K562 (cell line): Measurements from ENCODE around the gene PTPRO. TPM values are rescaled to one million over a fixed set of nuclear protein-coding genes. Genes with fewer than 3 reads are reported as not detected.

Experiments used
- ATAC-seq: fragments of 200-7000 bp; cut with Tn5 transposase; 3 replicates; pipeline ENCODE4 v1.9.1; 2020; ENCODE audit warnings: moderate library complexity
- BruUV-seq: library from RNA; stranded (reverse); fragments of 400-500 nt; replicated peaks from 2 replicates; lab custom pipeline; 2021; lab: Mats Ljungman, UMichigan
- CTCF ChIA-PET: fragments of 300-600 bp; formaldehyde crosslinking; extraction: SDS; loops from one replicate; lab custom pipeline; 2021; ENCODE audit warnings: low intra/inter-chr PET ratio; lab: Yijun Ruan, JAX
- POLR2A ChIA-PET: fragments of 300-600, 350-650 bp; sonication (Branson Sonifier 250); formaldehyde crosslinking; extraction: SDS; loops from one replicate; lab custom pipeline; 2021; ENCODE audit warnings: antibody characterized with exemption, inconsistent platforms; lab: Yijun Ruan, JAX
- DNase-seq, 4 experiments: peaks; one replicate each; pipeline versions ENCODE4 v3.0.0 to v3.0.0-alpha.2; 2011 to 2018; ENCODE audit warnings: low spot score in 3 of 4, mixed read lengths in 3 of 4; ENCODE audit errors: extremely low read depth in 1 of 4
- FAIRE-seq: peaks from 2 replicates; lab custom pipeline; 2011; peaks lifted over from hg19 to GRCh38; lab: Jason Lieb, UNC
- H2AFZ ChIP-seq: 2 replicates; pipeline ENCODE4 v1.6.0; 2011; ENCODE audit warnings: low read depth, low read length, control low read depth, inconsistent platforms
- H3K27ac ChIP-seq: fragments of 200-600 bp; 3 replicates; pipeline ENCODE4 v1.8.0; 2011; ENCODE audit warnings: low read depth, mild to moderate bottlenecking, control low read depth, inconsistent platforms, low read length, moderate library complexity, mixed read lengths; ENCODE audit errors: extremely low read depth
- H3K27me3 ChIP-seq, 2 experiments: fragments of 300-600 bp in 1 of 2; 2 replicates in 1 of 2; 3 replicates in 1 of 2; pipeline versions ENCODE4 v1.6.0 to v1.8.0; 2011; ENCODE audit warnings: inconsistent platforms in 2 of 2, low read length in 2 of 2, mild to moderate bottlenecking in 1 of 2, mixed read lengths in 1 of 2, moderate library complexity in 1 of 2; ENCODE audit not compliant: control insufficient read depth in 2 of 2, insufficient read depth in 2 of 2
- H3K36me3 ChIP-seq: fragments of 300-600 bp; 3 replicates; pipeline ENCODE4 v1.8.0; 2011; ENCODE audit warnings: mild to moderate bottlenecking, low read length, inconsistent platforms; ENCODE audit not compliant: control insufficient read depth, insufficient read depth
- H3K4me1 ChIP-seq, 2 experiments: fragments of 200-600 bp in 1 of 2; replicated peaks in 1 of 2; 2 replicates in 1 of 2; 3 replicates in 1 of 2; pipeline versions ENCODE4 v1.5.1 to v1.8.0; 2011; ENCODE audit warnings: inconsistent platforms in 2 of 2, low read length in 2 of 2, mild to moderate bottlenecking in 1 of 2, mixed read lengths in 1 of 2, moderate library complexity in 1 of 2; ENCODE audit not compliant: control insufficient read depth in 2 of 2, insufficient read depth in 2 of 2
- H3K4me2 ChIP-seq: 2 replicates; pipeline ENCODE4 v1.6.1; 2011; ENCODE audit warnings: low read length, control low read depth, inconsistent platforms, mixed read lengths; ENCODE audit not compliant: insufficient read depth
- H3K4me3 ChIP-seq: fragments of 200-600 bp; sonication (generic), shearing (Covaris generic); 2 replicates; pipeline ENCODE4 v1.5.1; 2016; ENCODE audit warnings: control low read depth, inconsistent platforms
- H3K79me2 ChIP-seq: fragments of 200-600 bp; 3 replicates; pipeline ENCODE4 v1.8.0; 2011; ENCODE audit warnings: low read length, inconsistent platforms; ENCODE audit not compliant: control insufficient read depth, insufficient read depth
- H3K9ac ChIP-seq, 2 experiments: 2 replicates each; pipeline versions ENCODE4 v1.6.0 to v1.6.1; 2011; ENCODE audit warnings: low read depth in 2 of 2, low read length in 2 of 2, control low read depth in 1 of 2, inconsistent platforms in 1 of 2, mild to moderate bottlenecking in 1 of 2, mixed read lengths in 1 of 2; ENCODE audit not compliant: insufficient read depth in 1 of 2
- H3K9me1 ChIP-seq: one replicate; pipeline ENCODE4 v1.6.0; 2011; ENCODE audit warnings: inconsistent platforms, mild to moderate bottlenecking, low read length, moderate library complexity; ENCODE audit not compliant: control insufficient read depth, insufficient read depth
- H3K9me3 ChIP-seq: replicated peaks from 2 replicates; pipeline ENCODE4 v1.5.1; 2011; ENCODE audit warnings: low read depth, low read length, inconsistent platforms; ENCODE audit not compliant: control insufficient read depth, insufficient read depth
- H4K20me1 ChIP-seq: replicated peaks from 2 replicates; pipeline ENCODE4 v1.6.1; 2011; ENCODE audit warnings: low read length, inconsistent platforms, mixed read lengths; ENCODE audit not compliant: control insufficient read depth, insufficient read depth
- CTBP1 ChIP-seq: fragments of 450-650 bp; IDR thresholded peaks from 2 replicates; pipeline ENCODE4 v1.6.1; 2016; ENCODE audit warnings: borderline replicate concordance
- NCOA6 ChIP-seq: fragments of 450-650 bp; IDR thresholded peaks from 2 replicates; pipeline ENCODE4 v1.6.1; 2017; ENCODE audit warnings: mild to moderate bottlenecking
- POLR2B ChIP-seq: fragments of 450-650 bp; IDR thresholded peaks from 2 replicates; pipeline ENCODE4 v1.6.1; 2018; ENCODE audit warnings: low read depth; ENCODE audit not compliant: partially characterized antibody
- RBFOX2 ChIP-seq: fragments of 200-400 bp; formaldehyde crosslinking; IDR thresholded peaks from 2 replicates; pipeline ENCODE4 v1.6.1; 2017; ENCODE audit warnings: low read depth, mild to moderate bottlenecking, low read length, moderate library complexity
- RBM17 ChIP-seq: fragments of 200-400 bp; formaldehyde crosslinking; IDR thresholded peaks from 2 replicates; pipeline ENCODE4 v1.6.1; 2017; ENCODE audit warnings: low read depth, mild to moderate bottlenecking, low read length, borderline replicate concordance
- RCOR1 ChIP-seq, 2 experiments: IDR thresholded peaks; 2 replicates each; pipeline ENCODE4 v1.6.1; 2012; ENCODE audit warnings: low read depth in 2 of 2, low read length in 2 of 2, borderline replicate concordance in 1 of 2, improper control_type of control experiment in 1 of 2
- RFX1 ChIP-seq: fragments of 450-650 bp; IDR thresholded peaks from 2 replicates; pipeline ENCODE4 v1.6.1; 2016; ENCODE audit warnings: mild to moderate bottlenecking, moderate library complexity
- SMARCB1 ChIP-seq: IDR thresholded peaks from 2 replicates; pipeline ENCODE4 v1.6.1; 2011; ENCODE audit warnings: improper control_type of control experiment, low read depth; ENCODE audit not compliant: insufficient read length
- ZFP36 ChIP-seq: fragments of 150-350 bp; IDR thresholded peaks from 2 replicates; pipeline ENCODE4 v1.6.1; 2018; ENCODE audit warnings: low read length, low read depth; ENCODE audit not compliant: partially characterized antibody
- ZNF644 ChIP-seq: fragments of 200-800 bp; sonication (Bioruptor generic); IDR thresholded peaks from 2 replicates; pipeline ENCODE4 v1.6.1; 2016; ENCODE audit warnings: low read depth, missing genetic modification characterization, missing compliant biosample characterization
- WGBS: fragments of 100-300 bp; shearing (Covaris generic); methylation state at CpG from one replicate; pipeline ENCODE4 v1.1.6; 2016; ENCODE audit warnings: low coverage, mixed read lengths; ENCODE audit not compliant: insufficient coverage; ENCODE audit errors: missing lambda C conversion rate; 5-methylcytosine and 5-hydroxymethylcytosine counted together
- in situ Hi-C: fragments of 300-500 bp; cut with MboI; formaldehyde crosslinking; loops from 4 replicates; pipeline ENCODE4 v1.15.0; 2018; ENCODE audit warnings: inconsistent platforms, mixed read lengths
- intact Hi-C: fragments of 100-400 bp; cut with micrococcal nuclease; formaldehyde crosslinking; loops from 2 replicates; pipeline ENCODE4 v1.14.2; 2022
- polyA plus RNA-seq, 8 experiments: library from polyadenylated mRNA; depleted of rRNA in 4 of 8; stranded (reverse) in 5 of 8; unstranded in 3 of 8; fragments of >200 nt; fragmentation: Nextera tagmentation in 2 of 8; fragmentation: Illumina TruSeq in 1 of 8; extraction: Ambion mirVana in 2 of 8; extraction: Trizol in 1 of 8; gene quantifications; 2 replicates each; pipeline versions ENCODE4 v1.2.1 to v1.2.3, GENCODE V29; 2011 to 2014; ENCODE audit warnings: inconsistent platforms in 1 of 8, missing spikeins in 1 of 8
- total RNA-seq, 7 experiments: library from RNA; depleted of rRNA in 6 of 7; stranded (reverse); fragments of >200 nt in 6 of 7; fragmentation: Illumina TruSeq in 2 of 7; extraction: Trizol in 2 of 7; gene quantifications; 2 replicates each; pipeline versions ENCODE4 v1.2.1 to v1.2.3, GENCODE V29; 2011 to 2021; ENCODE audit warnings: low replicate concordance in 1 of 7
- TF ChIP-seq, protein P1 (sequence below): IDR thresholded peaks from 2 replicates; pipeline ENCODE4 v1.6.1; 2012; ENCODE audit warnings: low read depth, low read length, improper control_type of control experiment, borderline replicate concordance
- TF ChIP-seq, protein P2 (sequence below): fragments of 450-650 bp; IDR thresholded peaks from 2 replicates; pipeline ENCODE4 v1.6.1; 2018; ENCODE audit warnings: mild to moderate bottlenecking, low read depth; ENCODE audit not compliant: partially characterized antibody
- TF ChIP-seq, protein P3 (sequence below): sonication (generic); formaldehyde crosslinking; IDR thresholded peaks from 2 replicates; pipeline ENCODE4 v1.8.1; 2022; ENCODE audit warnings: missing genetic modification reagents
- TF ChIP-seq, protein P4 (sequence below): fragments of 250-450 bp; sonication (Bioruptor Pico); IDR thresholded peaks from 2 replicates; pipeline ENCODE4 v1.6.1; 2021; ENCODE audit warnings: mild to moderate bottlenecking
- TF ChIP-seq, protein P5 (sequence below): fragments of 250-450 bp; sonication (Bioruptor Pico); IDR thresholded peaks from 2 replicates; pipeline ENCODE4 v1.5.0; 2020; ENCODE audit warnings: mild to moderate bottlenecking

Gene PTPRO
- total and polyA plus RNA-seq, 9 of the 15 experiments (the other 6 are each of a cell fraction or from before 2014, with no cell fraction given): 0.22 TPM; not detected in 8

DNA sequence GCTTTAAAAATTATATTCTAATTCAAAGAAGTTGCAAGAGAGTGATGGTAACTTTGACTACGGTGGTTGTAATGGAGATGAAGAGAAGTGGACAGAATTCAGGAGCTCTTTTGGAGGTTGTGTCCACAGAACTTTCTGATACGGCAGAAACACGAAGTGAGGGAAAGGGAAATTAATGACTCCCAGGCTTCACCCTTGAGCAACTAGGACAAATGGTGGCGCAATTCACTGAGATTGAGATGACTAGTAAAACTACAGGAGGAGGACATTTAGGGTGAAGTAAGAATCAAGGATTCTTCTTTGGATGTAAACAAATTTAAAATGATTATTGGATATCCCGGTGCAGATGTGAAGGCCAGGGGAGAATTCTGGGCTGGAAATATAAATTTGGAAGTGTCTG lies 212.6 kb downstream of the PTPRO start:
- Histone ChIP-seq H4K20me1 (no peaks in the 10 kb centered on the region), H3K4me1 (no peaks in the 10 kb centered on the region), H3K9ac (no peak overlapping the region), H2AFZ (no peak overlapping the region), H3K79me2 (no peaks in the 10 kb centered on the region), H3K4me2 (no peak overlapping the region), H3K27ac (no peak overlapping the region), H3K4me3 (no peak overlapping the region), H3K27me3 (no peaks in the 10 kb centered on the region), H3K9me1 (no peaks in the 10 kb centered on the region), H3K36me3 (no peaks in the 10 kb centered on the region), H3K9me3 (no peaks in the 10 kb centered on the region)
- WGBS: 6% methylated on average over 5 of the region's 5 CpGs
- CTCF ChIA-PET: no interaction called here
- BruUV-seq: no TSS peak
- intact Hi-C loops: no loop called here
- no peak for ATAC-seq
- POLR2A ChIA-PET: no interaction called here
- no peak for FAIRE-seq
- no peak for DNase-seq
- in situ Hi-C loops: no loop called here
- TF ChIP-seq RCOR1 (IDR thresholded peaks at IDR 0.05; ENCODE audit: borderline replicate concordance in 1 of 2, low read depth in 2 of 2, low read length in 2 of 2) (no peak), ZFP36 (no peak), NCOA6 (no peak), RBFOX2 (no peak), CTBP1 (no peak), POLR2B (no peak), RFX1 (no peak), ZNF644 (tag) (no peak), SMARCB1 (no peak), RBM17 (no peak)
- TF ChIP-seq, protein P1, sequence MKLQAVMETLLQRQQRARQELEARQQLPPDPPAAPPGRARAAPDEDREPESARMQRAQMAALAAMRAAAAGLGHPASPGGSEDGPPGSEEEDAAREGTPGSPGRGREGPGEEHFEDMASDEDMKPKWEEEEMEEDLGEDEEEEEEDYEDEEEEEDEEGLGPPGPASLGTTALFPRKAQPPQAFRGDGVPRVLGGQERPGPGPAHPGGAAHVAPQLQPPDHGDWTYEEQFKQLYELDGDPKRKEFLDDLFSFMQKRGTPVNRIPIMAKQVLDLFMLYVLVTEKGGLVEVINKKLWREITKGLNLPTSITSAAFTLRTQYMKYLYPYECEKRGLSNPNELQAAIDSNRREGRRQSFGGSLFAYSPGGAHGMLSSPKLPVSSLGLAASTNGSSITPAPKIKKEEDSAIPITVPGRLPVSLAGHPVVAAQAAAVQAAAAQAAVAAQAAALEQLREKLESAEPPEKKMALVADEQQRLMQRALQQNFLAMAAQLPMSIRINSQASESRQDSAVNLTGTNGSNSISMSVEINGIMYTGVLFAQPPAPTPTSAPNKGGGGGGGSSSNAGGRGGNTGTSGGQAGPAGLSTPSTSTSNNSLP: no peak
- TF ChIP-seq, protein P2, sequence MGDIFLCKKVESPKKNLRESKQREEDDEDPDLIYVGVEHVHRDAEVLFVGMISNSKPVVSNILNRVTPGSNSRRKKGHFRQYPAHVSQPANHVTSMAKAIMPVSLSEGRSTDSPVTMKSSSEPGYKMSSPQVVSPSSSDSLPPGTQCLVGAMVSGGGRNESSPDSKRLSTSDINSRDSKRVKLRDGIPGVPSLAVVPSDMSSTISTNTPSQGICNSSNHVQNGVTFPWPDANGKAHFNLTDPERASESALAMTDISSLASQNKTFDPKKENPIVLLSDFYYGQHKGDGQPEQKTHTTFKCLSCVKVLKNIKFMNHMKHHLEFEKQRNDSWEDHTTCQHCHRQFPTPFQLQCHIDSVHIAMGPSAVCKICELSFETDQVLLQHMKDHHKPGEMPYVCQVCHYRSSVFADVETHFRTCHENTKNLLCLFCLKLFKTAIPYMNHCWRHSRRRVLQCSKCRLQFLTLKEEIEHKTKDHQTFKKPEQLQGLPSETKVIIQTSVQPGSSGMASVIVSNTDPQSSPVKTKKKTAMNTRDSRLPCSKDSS: no peak
- TF ChIP-seq, protein P3, sequence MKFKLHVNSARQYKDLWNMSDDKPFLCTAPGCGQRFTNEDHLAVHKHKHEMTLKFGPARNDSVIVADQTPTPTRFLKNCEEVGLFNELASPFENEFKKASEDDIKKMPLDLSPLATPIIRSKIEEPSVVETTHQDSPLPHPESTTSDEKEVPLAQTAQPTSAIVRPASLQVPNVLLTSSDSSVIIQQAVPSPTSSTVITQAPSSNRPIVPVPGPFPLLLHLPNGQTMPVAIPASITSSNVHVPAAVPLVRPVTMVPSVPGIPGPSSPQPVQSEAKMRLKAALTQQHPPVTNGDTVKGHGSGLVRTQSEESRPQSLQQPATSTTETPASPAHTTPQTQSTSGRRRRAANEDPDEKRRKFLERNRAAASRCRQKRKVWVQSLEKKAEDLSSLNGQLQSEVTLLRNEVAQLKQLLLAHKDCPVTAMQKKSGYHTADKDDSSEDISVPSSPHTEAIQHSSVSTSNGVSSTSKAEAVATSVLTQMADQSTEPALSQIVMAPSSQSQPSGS (CRISPR knock-in tag): no peak
- TF ChIP-seq, protein P4, sequence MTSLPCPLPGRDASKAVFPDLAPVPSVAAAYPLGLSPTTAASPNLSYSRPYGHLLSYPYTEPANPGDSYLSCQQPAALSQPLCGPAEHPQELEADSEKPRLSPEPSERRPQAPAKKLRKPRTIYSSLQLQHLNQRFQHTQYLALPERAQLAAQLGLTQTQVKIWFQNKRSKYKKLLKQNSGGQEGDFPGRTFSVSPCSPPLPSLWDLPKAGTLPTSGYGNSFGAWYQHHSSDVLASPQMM (CRISPR knock-in tag): no peak
- TF ChIP-seq, protein P5, sequence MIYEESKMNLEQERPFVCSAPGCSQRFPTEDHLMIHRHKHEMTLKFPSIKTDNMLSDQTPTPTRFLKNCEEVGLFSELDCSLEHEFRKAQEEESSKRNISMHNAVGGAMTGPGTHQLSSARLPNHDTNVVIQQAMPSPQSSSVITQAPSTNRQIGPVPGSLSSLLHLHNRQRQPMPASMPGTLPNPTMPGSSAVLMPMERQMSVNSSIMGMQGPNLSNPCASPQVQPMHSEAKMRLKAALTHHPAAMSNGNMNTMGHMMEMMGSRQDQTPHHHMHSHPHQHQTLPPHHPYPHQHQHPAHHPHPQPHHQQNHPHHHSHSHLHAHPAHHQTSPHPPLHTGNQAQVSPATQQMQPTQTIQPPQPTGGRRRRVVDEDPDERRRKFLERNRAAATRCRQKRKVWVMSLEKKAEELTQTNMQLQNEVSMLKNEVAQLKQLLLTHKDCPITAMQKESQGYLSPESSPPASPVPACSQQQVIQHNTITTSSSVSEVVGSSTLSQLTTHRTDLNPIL: no peak
